Middle frontal gyrus (tissue), 1 donor: Measurements from ENCODE around the gene CACNA1E.

Experiments
- DNase-seq: peaks from one replicate; pipeline ENCODE4 v3.0.0-alpha.2; 2015; ENCODE audit warnings: low spot score; ENCODE audit errors: extremely low spot score

Gene CACNA1E

GRCh38 chr1:181483285-181484195 is at the start of gene CACNA1E:
Gene CACNA1E, plus strand, starts transcription at chr1:181483517. Its CDS starts 228 bp downstream, at chr1:181483745.
- DNase-seq, result no peak

GRCh38 chr1:181433931-181434330 is 49.4 kb upstream of the CACNA1E start:
- DNase-seq, result no peak

- no peak for DNase-seq
Measured at GRCh38 chr1:181438013-181438412, 45.3 kb upstream of the CACNA1E start.

GRCh38 chr1:181440510-181440909 is 42.8 kb upstream of the CACNA1E start:
- no peak for DNase-seq

GRCh38 chr1:181442181-181442525 is 41.2 kb upstream of the CACNA1E start:
- no peak for DNase-seq

GRCh38 chr1:181443231-181443853 is 40.0 kb upstream of the CACNA1E start:
- DNase-seq, result no peak

- no peak for DNase-seq
Measured at GRCh38 chr1:181445436-181445835, 37.9 kb upstream of the CACNA1E start.

GRCh38 chr1:181448461-181448860 is 34.9 kb upstream of the CACNA1E start:
- no peak for DNase-seq

GRCh38 chr1:181451661-181452230 is 31.6 kb upstream of the CACNA1E start:
- DNase-seq, result no peak

- no peak for DNase-seq
Measured at GRCh38 chr1:181452746-181453145, 30.6 kb upstream of the CACNA1E start.

GRCh38 chr1:181453541-181454201 is 29.6 kb upstream of the CACNA1E start:
- no peak for DNase-seq

GRCh38 chr1:181456551-181456950 is 26.8 kb upstream of the CACNA1E start:
- DNase-seq, result no peak

GRCh38 chr1:181458419-181458818 is 24.9 kb upstream of the CACNA1E start:
- DNase-seq, result no peak

GRCh38 chr1:181459067-181459466 is 24.2 kb upstream of the CACNA1E start:
- no peak for DNase-seq

GRCh38 chr1:181469829-181470228 is 13.5 kb upstream of the CACNA1E start:
- DNase-seq, result no peak

GRCh38 chr1:181475580-181475979 is 7.7 kb upstream of the CACNA1E start:
- DNase-seq, result no peak

GRCh38 chr1:181476581-181476980 is 6.7 kb upstream of the CACNA1E start:
- DNase-seq, result no peak

GRCh38 chr1:181478306-181478705 is 5.0 kb upstream of the CACNA1E start:
- DNase-seq, result no peak

GRCh38 chr1:181479137-181479745 is 4.1 kb upstream of the CACNA1E start:
- peak; percentile 30 for DNase-seq

- no peak for DNase-seq
Measured at GRCh38 chr1:181482001-181482430, 1.3 kb upstream of the CACNA1E start.

GRCh38 chr1:181482521-181483284 is 614 bp upstream of the CACNA1E start:
- peak; percentile 29 for DNase-seq
